ENCODE data around the gene MEGF8.

The MEGF8 gene

DNA sequence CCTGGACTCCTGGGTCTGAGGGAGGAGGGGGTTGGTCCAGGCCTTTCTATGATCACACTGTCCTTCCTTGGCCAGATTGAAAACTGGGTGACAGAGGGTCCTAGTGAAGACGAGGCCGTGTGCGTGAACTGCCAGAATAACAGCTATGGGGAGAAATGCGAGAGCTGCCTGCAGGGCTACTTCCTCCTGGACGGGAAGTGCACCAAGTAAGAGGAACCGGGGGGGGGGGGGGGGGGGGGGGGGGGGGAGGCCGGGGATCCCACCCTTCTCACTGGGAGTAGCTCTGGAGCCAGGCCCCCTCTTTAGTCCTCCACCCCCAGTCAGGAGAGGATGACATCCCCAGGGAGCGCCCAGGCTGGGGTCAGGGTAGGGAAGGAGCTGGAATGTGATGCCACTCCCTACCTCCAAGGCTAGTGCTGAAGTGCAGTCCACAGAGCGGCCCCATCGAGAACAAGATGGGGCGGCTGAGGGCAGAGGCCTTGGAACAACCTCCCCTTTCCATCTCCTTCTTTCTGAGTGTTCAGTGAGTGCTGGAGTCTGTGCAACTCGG, 45.3 kb downstream of the MEGF8 start:
- Mint-ChIP-seq H3K27me3 (no peaks in the 10 kb centered on the region), H3K9me3 (no peaks in the 10 kb centered on the region), H3K27ac (peak overlapping the region; percentile 57), H3K36me3 (peaks cover 12 to 39% of the 10 kb centered on the region in 2 donors), H3K4me3 (no peak overlapping the region), H3K4me1 (peaks cover 25 to 49% of the 10 kb centered on the region in 2 donors)
- DNase-seq, result no peak
- no peak for ATAC-seq (replicated peaks)

- H3K4me1 Mint-ChIP-seq, result peaks cover 15 to 31% of the 10 kb centered on the region in 2 donors
- H3K27me3 Mint-ChIP-seq, result no peaks in the 10 kb centered on the region
- no peak overlapping the region for H3K27ac Mint-ChIP-seq
- peaks cover 12 to 29% of the 10 kb centered on the region in 2 donors for H3K36me3 Mint-ChIP-seq
- no peaks in the 10 kb centered on the region for H3K9me3 Mint-ChIP-seq
- ATAC-seq (replicated peaks), result no peak
- no peak for DNase-seq
- H3K4me3 Mint-ChIP-seq, result no peak overlapping the region
These were observed 49.5 kb downstream of the MEGF8 start for GRCh38 chr19:42374826-42375376.

GRCh38 chr19:42375415-42376176, 50.2 kb downstream of the MEGF8 start:
- Mint-ChIP-seq H3K4me3 (no peak overlapping the region), H3K9me3 (no peaks in the 10 kb centered on the region), H3K36me3 (peaks cover 11 to 23% of the 10 kb centered on the region in 2 donors), H3K4me1 (peaks cover 9 to 24% of the 10 kb centered on the region in 2 donors), H3K27me3 (no peaks in the 10 kb centered on the region), H3K27ac (no peak overlapping the region)
- no peak for DNase-seq
- ATAC-seq (replicated peaks), result no peak

- Mint-ChIP-seq H3K36me3 (peaks cover 11 to 22% of the 10 kb centered on the region in 2 donors), H3K4me1 (peaks cover 8 to 22% of the 10 kb centered on the region in 2 donors)
These were observed 50.7 kb downstream of the MEGF8 start for GRCh38 chr19:42376177-42376555.

GRCh38 chr19:42378225-42379215, 53.1 kb downstream of the MEGF8 start:
- DNase-seq (no peak), ATAC-seq (replicated peaks) (peak in 1 of 2 donors; percentile 5)
- Mint-ChIP-seq H3K4me3 (no peak overlapping the region), H3K36me3 (peaks cover 11 to 22% of the 10 kb centered on the region in 2 donors), H3K9me3 (no peaks in the 10 kb centered on the region), H3K27me3 (peaks cover 8 to 9% of the 10 kb centered on the region in 2 donors), H3K4me1 (peaks cover 2 to 5% of the 10 kb centered on the region in 2 donors), H3K27ac (no peak overlapping the region)

More at GRCh38 chr19:42376177-42376555, 50.7 kb downstream of the MEGF8 start:
- Mint-ChIP-seq H3K4me3 (no peak overlapping the region), H3K27ac (no peak overlapping the region), H3K9me3 (no peaks in the 10 kb centered on the region), H3K27me3 (no peaks in the 10 kb centered on the region)
- DNase-seq, result no peak
- ATAC-seq (replicated peaks), result no peak

GRCh38 chr19:42380155-42380554, 54.7 kb downstream of the MEGF8 start:
- H3K27ac Mint-ChIP-seq, result no peak overlapping the region
- peaks cover 8 to 9% of the 10 kb centered on the region in 2 donors for H3K27me3 Mint-ChIP-seq
- H3K36me3 Mint-ChIP-seq, result peaks cover 2 to 13% of the 10 kb centered on the region in 2 donors
- DNase-seq, result no peak
- H3K4me1 Mint-ChIP-seq, result peaks cover 2 to 5% of the 10 kb centered on the region in 2 donors
- no peaks in the 10 kb centered on the region for H3K9me3 Mint-ChIP-seq
- no peak overlapping the region for H3K4me3 Mint-ChIP-seq
- ATAC-seq (replicated peaks), result no peak

DNA sequence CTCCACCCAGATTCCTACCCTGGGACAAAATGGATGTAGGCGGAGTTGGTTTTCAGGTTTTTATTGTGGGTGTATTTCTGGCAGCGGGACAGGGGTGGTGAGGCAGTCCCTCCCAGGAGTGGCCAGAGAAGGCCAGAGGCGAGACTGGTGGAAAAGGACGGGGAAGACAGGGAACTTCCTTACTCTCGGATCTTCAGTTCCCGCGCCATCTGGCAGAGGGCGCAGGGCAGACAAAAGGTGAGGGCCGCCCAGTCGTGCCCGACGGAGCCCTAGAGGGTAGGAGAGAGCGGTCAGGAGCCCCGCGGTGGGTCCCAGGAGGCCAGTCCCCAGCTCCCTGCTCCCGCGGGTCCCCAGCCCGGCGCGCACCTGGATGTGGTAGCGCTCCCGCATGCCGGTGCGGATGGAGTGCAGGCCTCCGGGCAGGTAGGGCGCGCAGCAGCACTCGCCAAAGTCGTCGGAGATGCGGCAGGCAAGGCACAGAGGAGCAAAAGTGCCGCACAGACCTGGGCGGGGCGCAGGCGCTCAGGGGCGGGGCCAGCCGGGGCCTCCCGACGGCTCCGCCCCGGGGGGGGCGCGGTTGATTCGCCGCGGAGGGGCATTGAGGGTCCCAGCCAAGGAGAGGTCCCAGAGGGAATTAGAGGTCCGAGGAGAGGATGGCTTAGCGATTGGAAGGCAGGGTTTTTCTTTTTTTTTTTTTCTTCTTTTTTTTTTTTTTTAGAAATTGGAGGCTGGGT, 61.7 kb downstream of the MEGF8 start:
- Mint-ChIP-seq H3K36me3 (no peaks in the 10 kb centered on the region), H3K4me3 (peak overlapping the region; percentile 75 to 83), H3K27me3 (peaks cover 39 to 42% of the 10 kb centered on the region in 2 donors), H3K4me1 (peaks cover 8 to 17% of the 10 kb centered on the region in 2 donors), H3K9me3 (no peaks in the 10 kb centered on the region), H3K27ac (peak overlapping the region; percentile 63)
- peak; percentile 96 to 97 for ATAC-seq (replicated peaks)
- DNase-seq, result peak; percentile 65

DNA sequence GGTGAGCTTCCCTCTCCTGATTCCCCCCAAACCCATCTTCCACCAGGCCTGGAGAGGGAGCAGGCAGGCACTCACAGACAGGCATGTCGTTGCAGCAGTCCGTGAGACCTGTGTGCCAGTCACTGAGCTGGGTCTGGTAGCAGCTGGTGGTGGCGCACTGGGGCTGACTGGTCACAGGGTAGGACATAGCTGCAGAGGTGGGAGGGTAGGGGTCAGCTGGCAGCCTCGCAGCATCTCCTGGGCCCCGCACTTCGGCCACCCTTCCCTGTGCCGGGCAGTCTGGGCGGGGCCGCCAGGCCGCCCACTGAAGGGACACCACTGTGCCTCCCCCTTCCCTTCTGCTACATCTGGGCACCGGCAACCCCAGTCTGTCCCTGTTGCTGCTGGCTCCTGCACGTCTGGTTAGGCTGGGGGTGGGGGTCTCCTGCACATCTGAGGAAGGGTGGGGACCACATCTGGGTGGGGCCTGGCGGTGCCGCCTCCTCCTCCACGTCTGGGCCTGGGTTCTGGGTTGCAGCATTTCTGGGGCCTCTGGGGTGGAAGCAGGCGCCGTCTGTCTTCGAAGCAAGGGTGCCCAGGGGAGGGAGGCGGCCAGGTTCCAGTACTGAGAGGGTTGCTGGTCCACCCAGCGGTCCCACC, 63.5 kb downstream of the MEGF8 start:
- DNase-seq (no peak), ATAC-seq (replicated peaks) (no peak)
- H3K4me1 Mint-ChIP-seq, result peaks cover 8 to 17% of the 10 kb centered on the region in 2 donors
- no peak overlapping the region for H3K27ac Mint-ChIP-seq
- no peaks in the 10 kb centered on the region for H3K36me3 Mint-ChIP-seq
- no peak overlapping the region for H3K4me3 Mint-ChIP-seq
- peaks cover 31 to 33% of the 10 kb centered on the region in 2 donors for H3K27me3 Mint-ChIP-seq
- no peaks in the 10 kb centered on the region for H3K9me3 Mint-ChIP-seq

DNA sequence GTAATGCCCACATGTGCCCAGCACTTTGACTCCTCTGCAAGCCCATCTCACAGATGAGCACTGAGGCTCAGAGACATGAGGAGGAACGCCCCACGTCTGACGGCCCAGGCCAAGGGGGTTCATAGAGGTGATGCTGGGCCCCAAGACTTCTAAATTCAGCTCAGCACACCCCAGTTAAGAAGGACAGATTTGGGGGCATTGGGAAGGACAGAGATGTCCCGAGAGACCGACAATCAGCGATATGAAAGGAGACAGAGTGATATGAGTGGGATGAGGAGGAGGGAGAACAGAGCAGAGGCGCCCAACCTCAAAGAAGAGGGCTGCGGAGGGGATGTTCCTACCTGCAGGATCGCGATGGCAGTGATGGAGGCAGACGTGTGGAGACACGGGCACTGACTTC, 64.5 kb downstream of the MEGF8 start, which contains the start of gene CNFN:
Gene CNFN, minus strand, starts transcription at position 399 of the 400 bp plus-strand sequence. CDS start 1,260 bp downstream, outside the sequence.
- no peak within 1 kb of the TSS for H3K27ac Mint-ChIP-seq
- DNase-seq (no peak), ATAC-seq (replicated peaks) (no peak)
- no peaks in the 10 kb centered on the region for H3K36me3 Mint-ChIP-seq
- peaks cover 31 to 33% of the 10 kb centered on the region in 2 donors for H3K27me3 Mint-ChIP-seq
- H3K4me3 Mint-ChIP-seq, result no peak within 1 kb of the TSS
- H3K4me1 Mint-ChIP-seq, result peaks cover 8 to 17% of the 10 kb centered on the region in 2 donors
- no peaks in the 10 kb centered on the region for H3K9me3 Mint-ChIP-seq

GRCh38 chr19:42392165-42392564, 66.7 kb downstream of the MEGF8 start:
- Mint-ChIP-seq H3K36me3 (no peaks in the 10 kb centered on the region), H3K4me3 (no peak overlapping the region), H3K4me1 (peaks cover 13 to 20% of the 10 kb centered on the region in 2 donors), H3K27ac (no peak overlapping the region), H3K9me3 (no peaks in the 10 kb centered on the region), H3K27me3 (peaks cover 26 to 29% of the 10 kb centered on the region in 2 donors)
- DNase-seq (no peak), ATAC-seq (replicated peaks) (no peak)

DNA sequence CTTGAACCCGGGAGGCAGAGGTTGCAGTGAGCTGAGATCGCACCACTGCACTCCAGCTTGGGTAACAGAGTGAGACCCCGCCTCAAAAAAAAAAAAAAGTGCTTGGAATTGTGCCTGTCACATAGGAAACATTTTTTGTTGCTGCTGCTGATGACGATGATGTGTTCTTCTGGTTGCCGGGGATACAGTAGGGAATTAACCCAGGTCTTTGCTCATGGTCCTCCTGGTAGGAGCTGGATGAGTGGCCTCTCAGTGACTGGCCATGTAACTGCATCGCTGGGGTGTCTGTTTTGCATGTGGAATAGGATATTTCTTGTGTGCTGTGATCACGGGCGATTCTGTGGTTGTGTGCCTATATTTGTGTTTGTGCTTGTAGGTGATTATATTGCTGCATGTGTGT, 69.3 kb downstream of the MEGF8 start:
- no peak overlapping the region for H3K27ac Mint-ChIP-seq
- H3K36me3 Mint-ChIP-seq, result peaks cover 2 to 4% of the 10 kb centered on the region in 2 donors
- no peak overlapping the region for H3K4me3 Mint-ChIP-seq
- no peaks in the 10 kb centered on the region for H3K9me3 Mint-ChIP-seq
- H3K4me1 Mint-ChIP-seq, result peaks cover 23 to 27% of the 10 kb centered on the region in 2 donors
- ATAC-seq (replicated peaks), result no peak
- H3K27me3 Mint-ChIP-seq, result peaks cover 13 to 16% of the 10 kb centered on the region in 2 donors
- no peak for DNase-seq

DNA sequence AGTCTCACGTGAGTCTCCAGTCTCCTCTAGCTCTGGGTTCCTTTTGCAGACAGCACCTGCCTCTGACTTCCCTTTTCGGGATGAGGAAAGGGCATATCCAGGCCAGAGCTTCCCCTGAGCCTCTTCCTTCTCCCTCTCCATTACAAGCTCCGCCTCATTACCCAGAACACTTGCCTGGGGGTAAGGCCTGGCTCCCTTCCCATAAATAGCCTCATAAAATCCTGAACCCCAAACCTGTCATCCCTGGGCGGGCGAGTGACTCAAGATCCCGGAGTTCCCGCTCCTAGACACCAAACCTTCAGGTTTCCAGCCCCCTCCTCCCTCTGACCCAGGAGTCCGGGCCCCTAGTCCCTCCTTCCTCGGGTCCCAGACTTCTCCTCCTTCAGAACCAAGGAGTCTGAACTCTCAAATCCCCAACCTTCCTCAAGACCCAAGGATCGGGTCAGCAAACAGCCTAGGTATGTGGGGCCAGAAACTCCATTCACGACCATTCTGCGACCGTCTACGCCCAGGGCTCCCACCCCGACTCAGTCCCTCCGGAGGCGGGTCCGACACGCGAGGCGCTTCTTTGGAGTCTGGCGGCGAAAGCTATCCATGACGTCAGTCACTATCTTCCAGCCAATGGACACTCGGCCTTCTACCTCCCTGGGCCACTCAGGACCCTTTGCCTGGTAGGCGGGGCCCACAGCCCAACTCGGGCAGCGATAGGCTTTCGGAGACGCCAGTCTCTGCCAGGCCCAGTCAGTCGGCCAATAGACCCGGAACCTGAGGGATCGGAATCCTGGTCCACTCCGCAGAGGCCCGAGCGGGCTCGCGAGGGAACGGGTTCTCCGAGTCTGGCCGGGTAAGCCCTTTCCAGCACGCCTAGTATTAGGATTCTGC, 71.2 kb downstream of the MEGF8 start:
- Mint-ChIP-seq H3K27ac (peak overlapping the region; percentile 97), H3K4me1 (peaks cover 36 to 38% of the 10 kb centered on the region in 2 donors), H3K4me3 (peak overlapping the region; percentile 93 to 96), H3K27me3 (no peaks in the 10 kb centered on the region), H3K9me3 (no peaks in the 10 kb centered on the region), H3K36me3 (peaks cover 6 to 11% of the 10 kb centered on the region in 2 donors)
- DNase-seq (peak; percentile 100), ATAC-seq (replicated peaks) (peak; percentile 95 to 96)
